Metanephros (tissue), 2 donors: ENCODE measurements around the gene CSE1L. TPM values are rescaled to one million over a fixed set of nuclear protein-coding genes. Genes with fewer than 3 reads are reported as not detected.

Source experiments
- small RNA-seq: library from RNA; depleted of rRNA; stranded (forward); fragments of <200 nt; gene quantifications from one replicate; pipeline ENCODE3, GENCODE V24; 2014; ENCODE audit warnings: low replicate concordance
- total RNA-seq: library from RNA; depleted of rRNA; stranded (reverse); fragments of >200 nt; gene quantifications from one replicate; pipeline ENCODE4 v1.2.3, GENCODE V29; 2014

Gene CSE1L
- total RNA-seq: 70.7 TPM

GRCh38 chr20:49046087-49046900, at the start of gene CSE1L:
Gene CSE1L, plus strand, starts transcription at chr20:49046312. Its CDS starts 12,152 bp downstream, at chr20:49058464.

Small RNA genes lying within 50 kb of the gene (small RNA-seq; reads per million reads assigned to genes)
- not detected for gene SNAP23P1

Other genes with a start within 250 kb of the CSE1L start
- gene PREX1, start 218.3 kb upstream of the CSE1L start, total RNA-seq: 34.7 TPM
- gene ARFGEF2, start 124.6 kb upstream of the CSE1L start, total RNA-seq: 32.9 TPM
- 68.2 TPM for gene STAU1, start 142.0 kb downstream of the CSE1L start, total RNA-seq
- 30.0 TPM for gene DDX27, start 173.1 kb downstream of the CSE1L start, total RNA-seq
- gene ZNFX1, start 231.7 kb downstream of the CSE1L start, total RNA-seq: 19.6 TPM